ENCODE results near the gene ADAMTS16.

ADAMTS16 gene

GRCh38 chr5:5164163-5164562 lies 24.0 kb downstream of the ADAMTS16 start:
- H3K9me3 ChIP-seq (ENCODE audit: low read length) = no peaks in the 10 kb centered on the region
- H3K4me1 ChIP-seq (ENCODE audit: insufficient read depth, low read length, severe bottlenecking) = no peaks in the 10 kb centered on the region
- H3K27me3 ChIP-seq (ENCODE audit: insufficient read depth, low read length) = no peaks in the 10 kb centered on the region
- H3K9ac ChIP-seq (ENCODE audit: low read length) = no peak overlapping the region
- H3K79me2 ChIP-seq (ENCODE audit: insufficient read depth, low read length) = no peaks in the 10 kb centered on the region
- H3K27ac ChIP-seq (ENCODE audit: low read depth, low read length, poor library complexity, severe bottlenecking) = no peak overlapping the region
- H3K9me2 ChIP-seq (ENCODE audit: low read depth, low read length) = no peaks in the 10 kb centered on the region
- H3K36me3 ChIP-seq (ENCODE audit: insufficient read depth, low read length) = no peaks in the 10 kb centered on the region
- H3K4me2 ChIP-seq (ENCODE audit: low read length) = no peak overlapping the region
- H2AFZ ChIP-seq (ENCODE audit: low read length) = no peak overlapping the region
- H3K4me3 ChIP-seq (ENCODE audit: low read depth, low read length, poor library complexity, severe bottlenecking) = no peak overlapping the region
- no peaks in the 10 kb centered on the region for H4K20me1 ChIP-seq (ENCODE audit: insufficient read depth, low read length)
- no peak for TF ChIP-seq EZH2 (IDR thresholded peaks at IDR 0.05; ENCODE audit: borderline replicate concordance, low read length)
- no peak for TF ChIP-seq CTCF (IDR thresholded peaks at IDR 0.05; ENCODE audit: low read length)
- no peaks in the 10 kb centered on the region for H3F3A ChIP-seq (ENCODE audit: insufficient read depth, low read length)

GRCh38 chr5:5165541-5166002 lies 25.4 kb downstream of the ADAMTS16 start:
- no peak for TF ChIP-seq CTCF (IDR thresholded peaks at IDR 0.05; ENCODE audit: low read length)
- TF ChIP-seq EZH2 (IDR thresholded peaks at IDR 0.05; ENCODE audit: borderline replicate concordance, low read length) = no peak
- Histone ChIP-seq H3K4me1 (ENCODE audit: insufficient read depth, low read length, severe bottlenecking) (no peaks in the 10 kb centered on the region), H4K20me1 (ENCODE audit: insufficient read depth, low read length) (no peaks in the 10 kb centered on the region), H3K27me3 (ENCODE audit: insufficient read depth, low read length) (no peaks in the 10 kb centered on the region), H3K36me3 (ENCODE audit: insufficient read depth, low read length) (no peaks in the 10 kb centered on the region), H3F3A (ENCODE audit: insufficient read depth, low read length) (no peaks in the 10 kb centered on the region), H2AFZ (ENCODE audit: low read length) (no peak overlapping the region), H3K27ac (ENCODE audit: low read depth, low read length, poor library complexity, severe bottlenecking) (no peak overlapping the region), H3K79me2 (ENCODE audit: insufficient read depth, low read length) (no peaks in the 10 kb centered on the region), H3K9me3 (ENCODE audit: low read length) (no peaks in the 10 kb centered on the region), H3K4me2 (ENCODE audit: low read length) (no peak overlapping the region), H3K9ac (ENCODE audit: low read length) (no peak overlapping the region), H3K9me2 (ENCODE audit: low read depth, low read length) (no peaks in the 10 kb centered on the region), H3K4me3 (ENCODE audit: low read depth, low read length, poor library complexity, severe bottlenecking) (no peak overlapping the region)

GRCh38 chr5:5169466-5169865 lies 29.3 kb downstream of the ADAMTS16 start:
- no peaks in the 10 kb centered on the region for H3K9me2 ChIP-seq (ENCODE audit: low read depth, low read length)
- no peaks in the 10 kb centered on the region for H3K4me1 ChIP-seq (ENCODE audit: insufficient read depth, low read length, severe bottlenecking)
- TF ChIP-seq EZH2 (IDR thresholded peaks at IDR 0.05; ENCODE audit: borderline replicate concordance, low read length) (no peak), CTCF (IDR thresholded peaks at IDR 0.05; ENCODE audit: low read length) (no peak)
- no peak overlapping the region for H3K4me2 ChIP-seq (ENCODE audit: low read length)
- H3K36me3 ChIP-seq (ENCODE audit: insufficient read depth, low read length) = no peaks in the 10 kb centered on the region
- H3K4me3 ChIP-seq (ENCODE audit: low read depth, low read length, poor library complexity, severe bottlenecking) = no peak overlapping the region
- no peaks in the 10 kb centered on the region for H3K79me2 ChIP-seq (ENCODE audit: insufficient read depth, low read length)
- H3K9me3 ChIP-seq (ENCODE audit: low read length) = no peaks in the 10 kb centered on the region
- no peaks in the 10 kb centered on the region for H4K20me1 ChIP-seq (ENCODE audit: insufficient read depth, low read length)
- no peaks in the 10 kb centered on the region for H3F3A ChIP-seq (ENCODE audit: insufficient read depth, low read length)
- no peak overlapping the region for H3K27ac ChIP-seq (ENCODE audit: low read depth, low read length, poor library complexity, severe bottlenecking)
- no peaks in the 10 kb centered on the region for H3K27me3 ChIP-seq (ENCODE audit: insufficient read depth, low read length)
- H2AFZ ChIP-seq (ENCODE audit: low read length) = no peak overlapping the region
- H3K9ac ChIP-seq (ENCODE audit: low read length) = no peak overlapping the region
